Measurements from ENCODE around the gene PNRC2. TPM values are rescaled to one million over a fixed set of nuclear protein-coding genes. Genes with fewer than 3 reads are reported as not detected.

Gene PNRC2
- total and polyA plus RNA-seq, 10 of the 15 experiments (the other 5 are each of a cell fraction or from before 2014, with no cell fraction given): 106 to 205 (median 163) TPM

DNA sequence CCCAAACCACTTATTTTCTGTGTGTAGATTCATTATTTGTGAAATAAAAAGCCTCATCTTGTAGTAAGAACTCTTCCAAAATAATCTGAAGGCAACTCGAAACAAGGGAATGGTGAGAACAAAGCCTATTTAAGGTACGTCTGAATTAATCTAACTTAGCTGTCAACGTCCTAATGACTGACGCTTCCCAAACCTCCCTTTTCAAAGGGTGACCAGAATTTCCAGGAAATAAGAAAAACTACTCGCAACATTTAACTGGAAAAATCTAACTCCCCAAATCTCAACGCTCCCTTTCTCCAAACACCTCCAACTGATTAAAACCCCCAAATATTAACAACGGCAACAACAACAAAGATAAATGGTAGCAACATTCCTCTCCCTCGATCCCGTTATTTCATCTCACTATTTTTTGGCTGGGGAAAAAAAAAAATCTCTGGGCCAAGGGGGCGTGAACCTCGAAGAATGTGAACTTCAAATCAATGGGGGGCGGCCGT, 19.8 kb downstream of the PNRC2 start:
- SMC1A ChIA-PET (ENCODE audit: uncharacterized antibody, unreplicated experiment): interaction anchor here (1.0 to 8.4 kb wide), 8 partner anchors 13 to 68 kb away, joined by 3 to 63 read pairs (median 8); partner anchors contain the start of gene PNRC2
- POLR2A ChIA-PET: interaction anchor here (0.6 to 9.4 kb wide), 12 partner anchors 15 to 944 kb away, joined by 3 to 108 read pairs (median 4); partner anchors contain the start of genes CNR2, PITHD1 and PNRC2
- RAD21 ChIA-PET (ENCODE audit: unreplicated experiment): interaction anchor here (0.6 to 4.6 kb wide), 9 partner anchors 9 to 69 kb away, joined by 3 to 29 read pairs (median 6); partner anchors contain the start of gene PNRC2
- peak overlapping the region; percentile 99 for H3K9ac ChIP-seq (ENCODE audit: control insufficient read depth, insufficient read depth, low read length)
- FAIRE-seq: no peak
- H3K4me1 ChIP-seq (ENCODE audit: control insufficient read depth, insufficient read depth, low read length): peaks cover 15% of the 10 kb centered on the region
- peak overlapping the region; percentile 58; the same call in 1 of the 2 replicates for H3K4me2 ChIP-seq (ENCODE audit: control insufficient read depth, insufficient read depth)
- DNase-seq (ENCODE audit: low read depth, low spot score): no peak
- BruUV-seq (replicated peaks): no TSS peak
- H3K36me3 ChIP-seq (ENCODE audit: control insufficient read depth in 2 of 2, insufficient read depth in 2 of 2, low read length in 1 of 2): peaks cover 0 to 14% of the 10 kb centered on the region in 2 experiments
- intact Hi-C loops (cut with micrococcal nuclease; ENCODE audit: unreplicated experiment) (no loop called here), in situ Hi-C loops (cut with MboI) (no loop called here)
- peak overlapping the region; percentile 98 for H3K27ac ChIP-seq (ENCODE audit: control insufficient read depth, insufficient read depth)
- peaks cover 61% of the 10 kb centered on the region for H3K79me2 ChIP-seq (ENCODE audit: control insufficient read depth, insufficient read depth, low read length)
- H3K9me3 ChIP-seq (replicated peaks; ENCODE audit: control insufficient read depth, insufficient read depth, low read length): no peaks in the 10 kb centered on the region
- no peaks in the 10 kb centered on the region for H3K27me3 ChIP-seq (replicated peaks in 1 of 2; ENCODE audit: control insufficient read depth in 2 of 2, insufficient read depth in 2 of 2, low read length in 1 of 2)
- no peak for ATAC-seq
- peaks cover 3% of the 10 kb centered on the region; the same call in 1 of the 2 replicates for H4K20me1 ChIP-seq (ENCODE audit: control insufficient read depth, insufficient read depth)
- CTCF ChIA-PET: interaction anchor here (0.6 to 3.7 kb wide), 6 partner anchors 19 to 115 kb away, joined by 3 to 22 read pairs (median 4); no protein-coding TSS in a partner anchor
- peak overlapping the region; percentile 91 for H3K4me3 ChIP-seq
- under 1% methylated on average over 13 of the region's 13 CpGs for WGBS (ENCODE audit: insufficient coverage, insufficient replicate concordance, low lambda C conversion rate, missing lambda C conversion rate)
- H2AFZ ChIP-seq (ENCODE audit: control insufficient read depth, low read depth, low read length): no peak overlapping the region
- TF ChIP-seq NFIC (IDR thresholded peaks at IDR 0.05; ENCODE audit: low read depth, low read length): peak; percentile 29; the same call in 1 of the 2 replicates
- 0 out of 2 replicates have a peak, but pooled peaks have one; percentile 12 for TF ChIP-seq FOXM1 (IDR thresholded peaks at IDR 0.05; ENCODE audit: low read depth, low read length)
- TF ChIP-seq, protein P1, sequence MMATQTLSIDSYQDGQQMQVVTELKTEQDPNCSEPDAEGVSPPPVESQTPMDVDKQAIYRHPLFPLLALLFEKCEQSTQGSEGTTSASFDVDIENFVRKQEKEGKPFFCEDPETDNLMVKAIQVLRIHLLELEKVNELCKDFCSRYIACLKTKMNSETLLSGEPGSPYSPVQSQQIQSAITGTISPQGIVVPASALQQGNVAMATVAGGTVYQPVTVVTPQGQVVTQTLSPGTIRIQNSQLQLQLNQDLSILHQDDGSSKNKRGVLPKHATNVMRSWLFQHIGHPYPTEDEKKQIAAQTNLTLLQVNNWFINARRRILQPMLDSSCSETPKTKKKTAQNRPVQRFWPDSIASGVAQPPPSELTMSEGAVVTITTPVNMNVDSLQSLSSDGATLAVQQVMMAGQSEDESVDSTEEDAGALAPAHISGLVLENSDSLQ (IDR thresholded peaks at IDR 0.05): peak; percentile 71
- peak; percentile 36; the same call in 1 of the 2 replicates for TF ChIP-seq ZBTB40 (IDR thresholded peaks at IDR 0.05; ENCODE audit: borderline replicate concordance)
- TF ChIP-seq CHD1 (IDR thresholded peaks at IDR 0.05; ENCODE audit: low read depth, low read length): peak; percentile 8; the same call in 1 of the 2 replicates
- no peak for TF ChIP-seq KLF5 (IDR thresholded peaks at IDR 0.05; ENCODE audit: partially characterized antibody)
- TF ChIP-seq SMC3 (IDR thresholded peaks at IDR 0.05; ENCODE audit: borderline replicate concordance, low read length): no peak
- TF ChIP-seq GATAD2B (conservative IDR thresholded peaks at IDR 0.05; ENCODE audit: low read depth): no peak
- TF ChIP-seq E2F8 (IDR thresholded peaks at IDR 0.05; ENCODE audit: low read depth, partially characterized antibody): no peak
- TF ChIP-seq ZNF274 (IDR thresholded peaks at IDR 0.05; ENCODE audit: insufficient read depth, insufficient read length): no peak
- TF ChIP-seq POLR2A (IDR thresholded peaks at IDR 0.05; ENCODE audit: low read depth, low read length): no peak
- TF ChIP-seq MLLT1 (IDR thresholded peaks at IDR 0.05): peak; percentile 73
